HEK293 (cell line): ENCODE results near the gene HTT.

Experiments
- SALL2 ChIP-seq: fragments of 450-650 bp; formaldehyde crosslinking; IDR thresholded peaks from 2 replicates; pipeline ENCODE4 v1.5.0; 2017; ENCODE audit warnings: missing biosample characterization, mild to moderate bottlenecking, missing genetic modification characterization, borderline replicate concordance
- SP2 ChIP-seq: fragments of 450-650 bp; formaldehyde crosslinking; IDR thresholded peaks from 2 replicates; pipeline ENCODE4 v1.5.1; 2016; ENCODE audit warnings: missing biosample characterization, missing genetic modification characterization
- SP7 ChIP-seq: fragments of 450-650 bp; formaldehyde crosslinking; IDR thresholded peaks from 2 replicates; pipeline ENCODE4 v1.5.1; 2016; ENCODE audit warnings: missing biosample characterization, missing genetic modification characterization
- YY2 ChIP-seq: fragments of 450-650 bp; formaldehyde crosslinking; IDR thresholded peaks from 2 replicates; pipeline ENCODE4 v1.5.1; 2016; ENCODE audit warnings: missing biosample characterization, missing genetic modification characterization
- ZBTB17 ChIP-seq: fragments of 450-650 bp; formaldehyde crosslinking; IDR thresholded peaks from 2 replicates; pipeline ENCODE4 v1.5.1; 2016; ENCODE audit warnings: missing biosample characterization, missing genetic modification characterization
- ZFP41 ChIP-seq: fragments of 450-650 bp; formaldehyde crosslinking; IDR thresholded peaks from 2 replicates; pipeline ENCODE4 v1.5.1; 2016; ENCODE audit warnings: missing biosample characterization, missing genetic modification characterization, borderline replicate concordance
- ZNF311 ChIP-seq: fragments of 450-650 bp; formaldehyde crosslinking; IDR thresholded peaks from 2 replicates; pipeline ENCODE4 v1.5.1; 2017; ENCODE audit warnings: missing biosample characterization, missing genetic modification characterization, borderline replicate concordance
- ZNF629 ChIP-seq: fragments of 450-650 bp; formaldehyde crosslinking; IDR thresholded peaks from 2 replicates; pipeline ENCODE4 v1.5.1; 2017; ENCODE audit warnings: missing biosample characterization, missing genetic modification characterization
- ZNF785 ChIP-seq: fragments of 450-650 bp; formaldehyde crosslinking; IDR thresholded peaks from 2 replicates; pipeline ENCODE4 v1.5.1; 2016; ENCODE audit warnings: missing biosample characterization, missing genetic modification characterization
- TF ChIP-seq, protein P1 (sequence below): fragments of 450-650 bp; formaldehyde crosslinking; IDR thresholded peaks from 2 replicates; pipeline ENCODE4 v1.5.1; 2016; ENCODE audit warnings: missing biosample characterization, missing genetic modification characterization
- TF ChIP-seq, protein P2 (sequence below): fragments of 450-650 bp; formaldehyde crosslinking; IDR thresholded peaks from 2 replicates; pipeline ENCODE4 v1.5.1; 2017; ENCODE audit warnings: missing biosample characterization, missing genetic modification characterization
- TF ChIP-seq, protein P3 (sequence below): fragments of 450-650 bp; formaldehyde crosslinking; IDR thresholded peaks from 2 replicates; pipeline ENCODE4 v1.5.1; 2016; ENCODE audit warnings: missing biosample characterization, missing genetic modification characterization

DNA sequence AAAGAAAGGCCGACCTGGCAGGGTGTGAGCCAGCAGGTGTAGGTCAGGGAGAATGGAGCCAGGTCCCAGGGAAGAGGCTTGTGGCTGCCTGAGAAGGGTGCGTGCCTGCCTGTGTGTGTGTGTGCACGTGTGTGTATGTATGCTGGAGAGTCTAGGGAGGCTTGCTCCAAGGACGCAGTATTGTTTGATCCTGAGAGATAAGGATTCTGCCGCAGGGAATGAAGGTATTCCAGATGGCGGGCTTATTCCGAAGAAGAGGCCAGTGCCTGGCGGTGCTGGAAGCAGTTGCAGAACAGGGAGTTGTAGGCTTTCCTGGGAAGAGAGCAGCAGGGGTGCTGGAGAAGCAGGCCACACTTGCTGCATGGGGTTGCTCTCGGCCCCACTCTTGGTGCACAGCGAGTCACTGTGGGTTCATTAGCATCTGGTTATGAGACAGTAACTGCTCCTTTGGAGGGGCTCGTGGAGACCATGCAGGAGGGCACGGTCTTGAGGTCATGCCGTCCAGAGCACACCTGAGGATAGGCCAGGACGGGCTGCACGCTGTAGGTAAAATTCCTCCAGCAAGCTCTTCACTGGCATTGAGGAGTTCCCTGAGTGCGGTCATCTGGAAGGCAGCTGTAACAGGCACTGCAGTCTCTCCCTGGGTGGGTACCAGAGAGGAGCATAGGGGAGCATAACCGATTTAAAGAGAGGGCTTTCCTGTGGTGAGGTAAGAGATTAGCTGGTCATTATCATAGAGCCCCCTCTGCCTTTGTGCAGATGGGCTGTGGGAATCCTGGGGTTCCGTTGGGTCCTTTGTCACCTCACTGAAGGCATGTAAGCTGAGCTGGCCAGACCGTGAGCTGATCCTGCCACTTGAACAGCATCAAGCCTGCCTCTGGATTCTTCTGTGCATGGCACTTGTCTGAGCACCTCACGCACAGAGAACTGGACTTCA is 144.6 kb downstream of the HTT start:
- TF ChIP-seq, protein P1, sequence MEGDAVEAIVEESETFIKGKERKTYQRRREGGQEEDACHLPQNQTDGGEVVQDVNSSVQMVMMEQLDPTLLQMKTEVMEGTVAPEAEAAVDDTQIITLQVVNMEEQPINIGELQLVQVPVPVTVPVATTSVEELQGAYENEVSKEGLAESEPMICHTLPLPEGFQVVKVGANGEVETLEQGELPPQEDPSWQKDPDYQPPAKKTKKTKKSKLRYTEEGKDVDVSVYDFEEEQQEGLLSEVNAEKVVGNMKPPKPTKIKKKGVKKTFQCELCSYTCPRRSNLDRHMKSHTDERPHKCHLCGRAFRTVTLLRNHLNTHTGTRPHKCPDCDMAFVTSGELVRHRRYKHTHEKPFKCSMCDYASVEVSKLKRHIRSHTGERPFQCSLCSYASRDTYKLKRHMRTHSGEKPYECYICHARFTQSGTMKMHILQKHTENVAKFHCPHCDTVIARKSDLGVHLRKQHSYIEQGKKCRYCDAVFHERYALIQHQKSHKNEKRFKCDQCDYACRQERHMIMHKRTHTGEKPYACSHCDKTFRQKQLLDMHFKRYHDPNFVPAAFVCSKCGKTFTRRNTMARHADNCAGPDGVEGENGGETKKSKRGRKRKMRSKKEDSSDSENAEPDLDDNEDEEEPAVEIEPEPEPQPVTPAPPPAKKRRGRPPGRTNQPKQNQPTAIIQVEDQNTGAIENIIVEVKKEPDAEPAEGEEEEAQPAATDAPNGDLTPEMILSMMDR, result no peak
- TF ChIP-seq ZNF785 (tag by site-specific recombination) (no peak), ZNF629 (tag by site-specific recombination) (no peak), YY2 (tag by site-specific recombination) (no peak), SP2 (tag by site-specific recombination) (no peak), ZFP41 (tag by site-specific recombination) (no peak), ZNF311 (tag by site-specific recombination) (no peak), SALL2 (tag by site-specific recombination) (no peak), SP7 (tag by site-specific recombination) (no peak), ZBTB17 (tag by site-specific recombination) (no peak)
- TF ChIP-seq, protein P2, sequence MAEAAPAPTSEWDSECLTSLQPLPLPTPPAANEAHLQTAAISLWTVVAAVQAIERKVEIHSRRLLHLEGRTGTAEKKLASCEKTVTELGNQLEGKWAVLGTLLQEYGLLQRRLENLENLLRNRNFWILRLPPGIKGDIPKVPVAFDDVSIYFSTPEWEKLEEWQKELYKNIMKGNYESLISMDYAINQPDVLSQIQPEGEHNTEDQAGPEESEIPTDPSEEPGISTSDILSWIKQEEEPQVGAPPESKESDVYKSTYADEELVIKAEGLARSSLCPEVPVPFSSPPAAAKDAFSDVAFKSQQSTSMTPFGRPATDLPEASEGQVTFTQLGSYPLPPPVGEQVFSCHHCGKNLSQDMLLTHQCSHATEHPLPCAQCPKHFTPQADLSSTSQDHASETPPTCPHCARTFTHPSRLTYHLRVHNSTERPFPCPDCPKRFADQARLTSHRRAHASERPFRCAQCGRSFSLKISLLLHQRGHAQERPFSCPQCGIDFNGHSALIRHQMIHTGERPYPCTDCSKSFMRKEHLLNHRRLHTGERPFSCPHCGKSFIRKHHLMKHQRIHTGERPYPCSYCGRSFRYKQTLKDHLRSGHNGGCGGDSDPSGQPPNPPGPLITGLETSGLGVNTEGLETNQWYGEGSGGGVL (tag by site-specific recombination), result no peak
- TF ChIP-seq, protein P3, sequence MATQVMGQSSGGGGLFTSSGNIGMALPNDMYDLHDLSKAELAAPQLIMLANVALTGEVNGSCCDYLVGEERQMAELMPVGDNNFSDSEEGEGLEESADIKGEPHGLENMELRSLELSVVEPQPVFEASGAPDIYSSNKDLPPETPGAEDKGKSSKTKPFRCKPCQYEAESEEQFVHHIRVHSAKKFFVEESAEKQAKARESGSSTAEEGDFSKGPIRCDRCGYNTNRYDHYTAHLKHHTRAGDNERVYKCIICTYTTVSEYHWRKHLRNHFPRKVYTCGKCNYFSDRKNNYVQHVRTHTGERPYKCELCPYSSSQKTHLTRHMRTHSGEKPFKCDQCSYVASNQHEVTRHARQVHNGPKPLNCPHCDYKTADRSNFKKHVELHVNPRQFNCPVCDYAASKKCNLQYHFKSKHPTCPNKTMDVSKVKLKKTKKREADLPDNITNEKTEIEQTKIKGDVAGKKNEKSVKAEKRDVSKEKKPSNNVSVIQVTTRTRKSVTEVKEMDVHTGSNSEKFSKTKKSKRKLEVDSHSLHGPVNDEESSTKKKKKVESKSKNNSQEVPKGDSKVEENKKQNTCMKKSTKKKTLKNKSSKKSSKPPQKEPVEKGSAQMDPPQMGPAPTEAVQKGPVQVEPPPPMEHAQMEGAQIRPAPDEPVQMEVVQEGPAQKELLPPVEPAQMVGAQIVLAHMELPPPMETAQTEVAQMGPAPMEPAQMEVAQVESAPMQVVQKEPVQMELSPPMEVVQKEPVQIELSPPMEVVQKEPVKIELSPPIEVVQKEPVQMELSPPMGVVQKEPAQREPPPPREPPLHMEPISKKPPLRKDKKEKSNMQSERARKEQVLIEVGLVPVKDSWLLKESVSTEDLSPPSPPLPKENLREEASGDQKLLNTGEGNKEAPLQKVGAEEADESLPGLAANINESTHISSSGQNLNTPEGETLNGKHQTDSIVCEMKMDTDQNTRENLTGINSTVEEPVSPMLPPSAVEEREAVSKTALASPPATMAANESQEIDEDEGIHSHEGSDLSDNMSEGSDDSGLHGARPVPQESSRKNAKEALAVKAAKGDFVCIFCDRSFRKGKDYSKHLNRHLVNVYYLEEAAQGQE (tag by site-specific recombination), result no peak
